COLO668 (cell line): ENCODE data around the gene CRTC3.

ENCODE experiments used
- DNase-seq: peaks from one replicate; lab custom pipeline; 2025; ENCODE audit not compliant: unreplicated experiment; lab: John Stamatoyannopoulos, UW

Gene CRTC3

GRCh38 chr15:90593499-90594158 lies 63.9 kb downstream of the CRTC3 start:
- DNase-seq: no peak

- DNase-seq: peak; percentile 57
Observed at GRCh38 chr15:90594301-90594738, 64.6 kb downstream of the CRTC3 start.

GRCh38 chr15:90595763-90596155 lies 66.0 kb downstream of the CRTC3 start:
- DNase-seq: no peak

GRCh38 chr15:90596943-90597342 lies 67.2 kb downstream of the CRTC3 start:
- no peak for DNase-seq

- no peak for DNase-seq
Observed at GRCh38 chr15:90597577-90597976, 67.9 kb downstream of the CRTC3 start.

- DNase-seq: no peak
Observed at GRCh38 chr15:90598031-90598577, 68.4 kb downstream of the CRTC3 start.

GRCh38 chr15:90598679-90599078 lies 69.0 kb downstream of the CRTC3 start:
- DNase-seq: no peak

- DNase-seq: no peak
Observed at GRCh38 chr15:90599116-90599515, 69.4 kb downstream of the CRTC3 start.

- no peak for DNase-seq
Observed at GRCh38 chr15:90599644-90600043, 69.9 kb downstream of the CRTC3 start.

GRCh38 chr15:90600954-90601353 lies 71.2 kb downstream of the CRTC3 start:
- no peak for DNase-seq

- DNase-seq: peak; percentile 18
Observed at GRCh38 chr15:90603893-90604292, 74.2 kb downstream of the CRTC3 start.

- no peak for DNase-seq
Observed at GRCh38 chr15:90606641-90607040, 76.9 kb downstream of the CRTC3 start.

GRCh38 chr15:90607361-90607760 lies 77.6 kb downstream of the CRTC3 start:
- peak; percentile 87 for DNase-seq

GRCh38 chr15:90609242-90610180 lies 79.8 kb downstream of the CRTC3 start:
- DNase-seq: no peak

- DNase-seq: no peak
Observed at GRCh38 chr15:90610190-90610589, 80.5 kb downstream of the CRTC3 start.

- no peak for DNase-seq
Observed at GRCh38 chr15:90611157-90611556, 81.4 kb downstream of the CRTC3 start.

- no peak for DNase-seq
Observed at GRCh38 chr15:90617171-90617570, 87.4 kb downstream of the CRTC3 start.

GRCh38 chr15:90617668-90618097 lies 88.0 kb downstream of the CRTC3 start:
- DNase-seq: no peak

GRCh38 chr15:90618330-90619125 lies 88.8 kb downstream of the CRTC3 start:
- DNase-seq: no peak

GRCh38 chr15:90619468-90619867 lies 89.7 kb downstream of the CRTC3 start:
- no peak for DNase-seq

- no peak for DNase-seq
Observed at GRCh38 chr15:90619939-90620338, 90.2 kb downstream of the CRTC3 start.
